SKM-1 treated with dmso at 0.1 percent for 144 hours (cell line): ENCODE results near the gene TECPR2.

Source experiments
- DNase-seq: peaks from one replicate; lab custom pipeline; 2025; ENCODE audit not compliant: unreplicated experiment; lab: John Stamatoyannopoulos, UW

The TECPR2 gene

GRCh38 chr14:102374264-102374663, 11.5 kb downstream of the TECPR2 start:
- DNase-seq, result no peak

- no peak for DNase-seq
Measured at GRCh38 chr14:102375119-102375518, 12.4 kb downstream of the TECPR2 start.

GRCh38 chr14:102377696-102378095, 15.0 kb downstream of the TECPR2 start:
- DNase-seq, result no peak

GRCh38 chr14:102378830-102379229, 16.1 kb downstream of the TECPR2 start:
- DNase-seq, result no peak

- no peak for DNase-seq
Measured at GRCh38 chr14:102387086-102387485, 24.3 kb downstream of the TECPR2 start.

GRCh38 chr14:102389246-102389645, 26.5 kb downstream of the TECPR2 start:
- DNase-seq, result peak; percentile 29

GRCh38 chr14:102390064-102390855, 27.5 kb downstream of the TECPR2 start:
- no peak for DNase-seq

GRCh38 chr14:102392506-102392905, 29.8 kb downstream of the TECPR2 start:
- no peak for DNase-seq

GRCh38 chr14:102394717-102395375, 32.1 kb downstream of the TECPR2 start:
- peak; percentile 48 for DNase-seq

GRCh38 chr14:102396521-102396920, 33.8 kb downstream of the TECPR2 start:
- DNase-seq, result no peak

- no peak for DNase-seq
Measured at GRCh38 chr14:102403028-102403427, 40.3 kb downstream of the TECPR2 start.

GRCh38 chr14:102407258-102407657, 44.5 kb downstream of the TECPR2 start:
- DNase-seq, result no peak

GRCh38 chr14:102408724-102409123, 46.0 kb downstream of the TECPR2 start:
- no peak for DNase-seq

GRCh38 chr14:102415671-102416070, 52.9 kb downstream of the TECPR2 start:
- DNase-seq, result peak; percentile 0

- no peak for DNase-seq
Measured at GRCh38 chr14:102417001-102417431, 54.3 kb downstream of the TECPR2 start.

- DNase-seq, result no peak
Measured at GRCh38 chr14:102417646-102418045, 54.9 kb downstream of the TECPR2 start.

GRCh38 chr14:102418169-102418852, 55.6 kb downstream of the TECPR2 start:
- DNase-seq, result no peak

GRCh38 chr14:102418853-102419240, 56.1 kb downstream of the TECPR2 start:
- DNase-seq, result no peak

GRCh38 chr14:102419276-102419675, 56.5 kb downstream of the TECPR2 start:
- no peak for DNase-seq

GRCh38 chr14:102419716-102420115, 57.0 kb downstream of the TECPR2 start:
- DNase-seq, result no peak

GRCh38 chr14:102421411-102422057, 58.8 kb downstream of the TECPR2 start:
- no peak for DNase-seq
